ENCODE data around the gene PRKAG2.

PRKAG2 gene

GRCh38 chr7:151853896-151854719 lies 22.8 kb downstream of the PRKAG2 start:
- no peak for TF ChIP-seq JUND (IDR thresholded peaks at IDR 0.05; ENCODE audit: low read depth)
- peak in 1 of 2 experiments; percentile 71 for DNase-seq (ENCODE audit: low read depth in 1 of 2, low spot score in 1 of 2)
- in situ Hi-C loops (cut with HindIII; ENCODE audit: low pct_unique_long_range_greater_than_20kb, low sequenced_read_pairs) = no loop called here

- DNase-seq (ENCODE audit: low read depth in 1 of 2, low spot score in 1 of 2) = no peak
- in situ Hi-C loops (cut with HindIII; ENCODE audit: low pct_unique_long_range_greater_than_20kb, low sequenced_read_pairs) = no loop called here
- no peak for TF ChIP-seq JUND (IDR thresholded peaks at IDR 0.05; ENCODE audit: low read depth)
Observed at GRCh38 chr7:151852486-151853396, 24.2 kb downstream of the PRKAG2 start.

GRCh38 chr7:151851782-151852181 lies 25.1 kb downstream of the PRKAG2 start:
- in situ Hi-C loops (cut with HindIII; ENCODE audit: low pct_unique_long_range_greater_than_20kb, low sequenced_read_pairs) = no loop called here
- TF ChIP-seq JUND (IDR thresholded peaks at IDR 0.05; ENCODE audit: low read depth) = no peak
- no peak for DNase-seq (ENCODE audit: low read depth in 1 of 2, low spot score in 1 of 2)

GRCh38 chr7:151851145-151851751 lies 25.7 kb downstream of the PRKAG2 start:
- in situ Hi-C loops (cut with HindIII; ENCODE audit: low pct_unique_long_range_greater_than_20kb, low sequenced_read_pairs) = no loop called here
- TF ChIP-seq JUND (IDR thresholded peaks at IDR 0.05; ENCODE audit: low read depth) = no peak
- peak in 1 of 2 experiments; percentile 69 for DNase-seq (ENCODE audit: low read depth in 1 of 2, low spot score in 1 of 2)

- no peak for TF ChIP-seq JUND (IDR thresholded peaks at IDR 0.05; ENCODE audit: low read depth)
- in situ Hi-C loops (cut with HindIII; ENCODE audit: low pct_unique_long_range_greater_than_20kb, low sequenced_read_pairs) = no loop called here
- no peak for DNase-seq (ENCODE audit: low read depth in 1 of 2, low spot score in 1 of 2)
Observed at GRCh38 chr7:151850491-151851124, 26.3 kb downstream of the PRKAG2 start.

- DNase-seq (ENCODE audit: low read depth in 1 of 2, low spot score in 1 of 2) = no peak
- no peak for TF ChIP-seq JUND (IDR thresholded peaks at IDR 0.05; ENCODE audit: low read depth)
- in situ Hi-C loops (cut with HindIII; ENCODE audit: low pct_unique_long_range_greater_than_20kb, low sequenced_read_pairs) = no loop called here
Observed at GRCh38 chr7:151849879-151850260, 27.0 kb downstream of the PRKAG2 start.

- no peak for TF ChIP-seq JUND (IDR thresholded peaks at IDR 0.05; ENCODE audit: low read depth)
- DNase-seq (ENCODE audit: low read depth in 1 of 2, low spot score in 1 of 2) = no peak
- in situ Hi-C loops (cut with HindIII; ENCODE audit: low pct_unique_long_range_greater_than_20kb, low sequenced_read_pairs) = no loop called here
Observed at GRCh38 chr7:151849008-151849878, 27.7 kb downstream of the PRKAG2 start.

- in situ Hi-C loops (cut with HindIII; ENCODE audit: low pct_unique_long_range_greater_than_20kb, low sequenced_read_pairs) = no loop called here
- DNase-seq (ENCODE audit: low read depth in 1 of 2, low spot score in 1 of 2) = no peak
- no peak for TF ChIP-seq JUND (IDR thresholded peaks at IDR 0.05; ENCODE audit: low read depth)
Observed at GRCh38 chr7:151847681-151848081, 29.2 kb downstream of the PRKAG2 start.

GRCh38 chr7:151847136-151847535 lies 29.8 kb downstream of the PRKAG2 start:
- in situ Hi-C loops (cut with HindIII; ENCODE audit: low pct_unique_long_range_greater_than_20kb, low sequenced_read_pairs) = no loop called here
- TF ChIP-seq JUND (IDR thresholded peaks at IDR 0.05; ENCODE audit: low read depth) = no peak
- DNase-seq (ENCODE audit: low read depth in 1 of 2, low spot score in 1 of 2) = no peak

GRCh38 chr7:151845412-151846205 lies 31.3 kb downstream of the PRKAG2 start:
- TF ChIP-seq JUND (IDR thresholded peaks at IDR 0.05; ENCODE audit: low read depth) = no peak
- in situ Hi-C loops (cut with HindIII; ENCODE audit: low pct_unique_long_range_greater_than_20kb, low sequenced_read_pairs) = no loop called here
- DNase-seq (ENCODE audit: low read depth in 1 of 2, low spot score in 1 of 2) = no peak

- DNase-seq (ENCODE audit: low read depth in 1 of 2, low spot score in 1 of 2) = no peak
- in situ Hi-C loops (cut with HindIII; ENCODE audit: low pct_unique_long_range_greater_than_20kb, low sequenced_read_pairs) = no loop called here
- TF ChIP-seq JUND (IDR thresholded peaks at IDR 0.05; ENCODE audit: low read depth) = no peak
Observed at GRCh38 chr7:151844825-151845200, 32.1 kb downstream of the PRKAG2 start.

Measured in T47D (cell line).